ENCODE data around the gene ECEL1. TPM values are rescaled to one million over a fixed set of nuclear protein-coding genes. Genes with fewer than 3 reads are reported as not detected.

ECEL1 gene
- total RNA-seq, 4 donors from 2014 or later, result not detected

DNA sequence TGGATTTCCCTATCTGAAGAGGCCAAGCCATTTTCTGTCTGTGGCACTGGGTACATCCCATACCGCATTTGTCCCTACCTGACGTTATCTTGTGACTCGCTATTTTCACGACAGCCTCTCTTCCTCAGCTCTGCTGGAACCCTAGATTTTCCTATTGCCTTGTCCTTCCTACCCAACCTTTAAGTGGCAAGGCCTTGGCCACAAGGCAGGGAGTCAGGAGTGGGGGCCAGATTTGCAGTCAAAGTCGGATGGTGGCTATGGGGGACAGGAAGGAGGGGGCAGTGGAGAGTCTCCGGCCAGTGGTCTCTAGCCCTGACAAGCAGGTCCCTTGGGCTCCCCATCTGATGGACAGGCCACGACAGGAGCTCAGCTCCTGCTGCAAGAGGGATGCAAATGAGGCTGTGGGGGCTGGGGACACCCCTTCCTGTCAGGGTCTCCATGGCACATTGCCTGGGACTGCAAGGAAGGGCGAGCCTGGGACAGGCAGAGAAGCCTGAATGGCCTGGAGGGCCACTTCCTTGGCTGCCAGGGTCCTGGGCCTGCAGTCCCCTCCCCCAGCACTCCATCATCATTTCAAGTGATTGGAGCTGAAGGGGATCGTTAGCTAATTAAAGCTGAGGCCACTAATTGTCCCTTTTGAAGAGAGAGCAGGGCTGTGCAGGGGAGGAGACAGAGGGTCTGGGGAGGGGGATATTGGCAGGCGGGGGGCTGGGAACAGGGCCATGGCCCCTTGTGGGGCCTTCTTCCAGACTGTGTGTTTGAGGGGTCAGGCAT, 6.3 kb upstream of the ECEL1 start:
- no peak for TF ChIP-seq POLR2A (IDR thresholded peaks at IDR 0.05)
- TF ChIP-seq, protein P1, sequence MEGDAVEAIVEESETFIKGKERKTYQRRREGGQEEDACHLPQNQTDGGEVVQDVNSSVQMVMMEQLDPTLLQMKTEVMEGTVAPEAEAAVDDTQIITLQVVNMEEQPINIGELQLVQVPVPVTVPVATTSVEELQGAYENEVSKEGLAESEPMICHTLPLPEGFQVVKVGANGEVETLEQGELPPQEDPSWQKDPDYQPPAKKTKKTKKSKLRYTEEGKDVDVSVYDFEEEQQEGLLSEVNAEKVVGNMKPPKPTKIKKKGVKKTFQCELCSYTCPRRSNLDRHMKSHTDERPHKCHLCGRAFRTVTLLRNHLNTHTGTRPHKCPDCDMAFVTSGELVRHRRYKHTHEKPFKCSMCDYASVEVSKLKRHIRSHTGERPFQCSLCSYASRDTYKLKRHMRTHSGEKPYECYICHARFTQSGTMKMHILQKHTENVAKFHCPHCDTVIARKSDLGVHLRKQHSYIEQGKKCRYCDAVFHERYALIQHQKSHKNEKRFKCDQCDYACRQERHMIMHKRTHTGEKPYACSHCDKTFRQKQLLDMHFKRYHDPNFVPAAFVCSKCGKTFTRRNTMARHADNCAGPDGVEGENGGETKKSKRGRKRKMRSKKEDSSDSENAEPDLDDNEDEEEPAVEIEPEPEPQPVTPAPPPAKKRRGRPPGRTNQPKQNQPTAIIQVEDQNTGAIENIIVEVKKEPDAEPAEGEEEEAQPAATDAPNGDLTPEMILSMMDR (IDR thresholded peaks at IDR 0.05), result no peak
- H3K4me3 ChIP-seq, result no peak overlapping the region
- DNase-seq, result no peak

DNA sequence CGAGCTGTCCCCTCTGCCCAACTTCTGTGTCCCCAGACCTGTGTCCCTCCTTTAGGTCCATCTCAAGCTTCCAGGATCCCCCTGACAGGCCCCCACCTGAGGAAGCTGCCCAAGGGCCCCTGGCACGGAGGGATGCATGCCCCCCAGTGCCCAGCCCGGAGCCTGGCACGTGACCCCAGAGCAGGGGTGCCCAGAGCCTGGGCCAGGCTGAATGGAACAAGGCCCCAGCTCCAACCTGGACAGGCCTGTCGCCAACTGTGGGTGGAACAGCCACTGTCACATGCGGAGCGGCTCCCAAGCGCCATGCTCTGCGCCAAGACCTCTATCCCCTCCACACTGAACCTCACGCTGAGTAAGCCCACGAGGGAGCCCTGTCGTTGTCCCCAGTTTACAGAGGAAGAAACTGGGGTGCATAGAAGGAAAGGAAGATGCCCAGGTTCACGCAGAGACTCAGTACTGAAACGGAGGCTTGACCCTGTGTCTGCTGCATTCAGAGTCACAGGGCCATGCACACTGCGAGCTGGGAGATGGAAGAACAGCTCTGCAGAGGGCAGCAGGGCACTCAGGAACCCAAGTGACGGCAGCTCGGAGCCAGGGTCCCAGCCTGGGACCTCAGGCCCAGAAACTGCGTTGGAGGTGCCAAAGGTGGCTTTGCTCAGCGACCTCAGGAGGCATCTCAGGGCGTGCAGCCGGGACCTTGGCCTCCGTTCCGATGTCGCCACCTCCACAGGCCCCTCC, 5.5 kb upstream of the ECEL1 start:
- TF ChIP-seq, protein P1 (IDR thresholded peaks at IDR 0.05), result no peak
- TF ChIP-seq POLR2A (IDR thresholded peaks at IDR 0.05), result no peak
- no peaks in the 10 kb centered on the region for H3K9me3 ChIP-seq
- H3K4me1 ChIP-seq, result no peaks in the 10 kb centered on the region
- no peaks in the 10 kb centered on the region for H3K27me3 ChIP-seq
- no peak for DNase-seq
- no peak overlapping the region for H3K27ac ChIP-seq
- no peaks in the 10 kb centered on the region for H3K36me3 ChIP-seq
- no peak overlapping the region for H3K4me3 ChIP-seq

More for the DNA sequence above, 6.3 kb upstream of the ECEL1 start:
- H3K9me3 ChIP-seq, result no peaks in the 10 kb centered on the region
- no peaks in the 10 kb centered on the region for H3K4me1 ChIP-seq
- no peaks in the 10 kb centered on the region for H3K36me3 ChIP-seq
- H3K27ac ChIP-seq, result no peak overlapping the region
- H3K27me3 ChIP-seq, result no peaks in the 10 kb centered on the region

DNA sequence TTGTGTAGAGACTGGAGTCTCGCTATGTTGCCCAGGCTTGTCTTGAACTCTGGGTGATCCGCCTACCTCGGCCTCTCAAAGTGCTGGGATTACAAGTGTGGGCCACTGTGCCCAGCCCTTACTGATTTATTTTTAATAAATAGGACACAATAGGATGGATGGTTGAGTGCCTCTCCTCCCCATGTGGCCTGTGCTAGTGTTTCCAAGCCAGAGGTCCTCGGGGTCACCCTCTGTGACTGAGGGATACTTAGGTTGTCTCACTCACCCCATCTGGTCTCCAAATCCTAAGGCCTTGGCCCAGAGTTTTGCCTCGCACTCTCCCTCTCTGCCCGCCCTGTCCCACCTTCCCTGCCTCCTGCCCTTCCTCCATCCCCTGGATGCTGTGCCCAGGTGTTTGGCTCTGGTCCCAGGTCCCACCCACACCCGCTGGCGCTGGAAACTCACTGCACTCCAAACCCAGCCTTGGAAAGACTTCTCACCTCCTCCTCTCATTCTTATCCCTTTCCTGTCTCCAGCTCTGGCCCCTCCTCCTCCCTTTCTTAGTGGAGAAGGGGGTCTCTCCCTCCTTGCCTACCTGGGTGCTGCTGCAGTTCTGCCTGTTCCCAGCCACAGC, 4.7 kb upstream of the ECEL1 start:
- no peak overlapping the region for H3K4me3 ChIP-seq
- H3K36me3 ChIP-seq, result no peaks in the 10 kb centered on the region
- H3K9me3 ChIP-seq, result no peaks in the 10 kb centered on the region
- TF ChIP-seq, protein P1 (IDR thresholded peaks at IDR 0.05), result no peak
- no peak for TF ChIP-seq POLR2A (IDR thresholded peaks at IDR 0.05)
- H3K4me1 ChIP-seq, result peaks cover 0 to 7% (median under 1%) of the 10 kb centered on the region in 4 donors
- no peak for DNase-seq
- no peak overlapping the region for H3K27ac ChIP-seq
- H3K27me3 ChIP-seq, result peaks cover 0 to 5% of the 10 kb centered on the region in 2 donors

DNA sequence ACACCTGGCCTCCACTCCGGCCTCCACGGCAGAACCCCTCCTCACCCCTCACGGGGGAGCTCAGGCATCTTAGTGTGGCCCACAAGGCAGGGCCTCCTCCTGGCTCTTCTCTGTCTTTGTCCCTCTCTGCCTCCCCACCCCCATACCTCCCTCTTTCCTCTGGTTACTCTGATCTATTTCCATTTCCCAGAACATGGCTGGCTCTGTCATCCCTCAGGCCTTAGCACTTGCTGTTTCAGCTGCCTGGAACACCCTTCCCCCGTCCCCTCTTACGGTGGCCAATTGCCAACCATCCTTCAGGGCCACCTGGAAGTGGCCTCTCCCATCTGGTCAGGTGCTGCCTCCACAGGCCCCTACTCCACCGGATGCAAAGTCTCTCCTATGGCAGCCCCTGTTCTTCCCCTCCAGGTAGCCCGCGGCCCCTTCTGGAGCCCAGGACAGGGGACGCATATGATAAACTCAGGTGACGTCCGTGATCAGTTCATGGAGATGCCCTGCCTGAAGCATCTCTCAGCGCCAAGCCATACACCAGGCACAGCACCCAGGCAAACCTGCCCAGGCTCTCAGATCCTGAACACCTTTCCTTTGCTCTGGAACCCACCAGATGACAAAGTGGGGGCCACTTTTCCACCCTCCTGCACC, 3.6 kb upstream of the ECEL1 start:
- Histone ChIP-seq H3K4me1 (peaks cover 0 to 16% (median 6%) of the 10 kb centered on the region in 4 donors), H3K36me3 (no peaks in the 10 kb centered on the region), H3K4me3 (no peak overlapping the region), H3K9me3 (no peaks in the 10 kb centered on the region), H3K27ac (no peak overlapping the region), H3K27me3 (peaks cover 0 to 14% of the 10 kb centered on the region in 2 donors)
- TF ChIP-seq POLR2A (IDR thresholded peaks at IDR 0.05), result no peak
- TF ChIP-seq, protein P1 (IDR thresholded peaks at IDR 0.05), result no peak
- DNase-seq, result peak in 1 of 3 donors; percentile 25

Data from Peyer's patch (tissue), 4 donors.